BJ (cell line): ENCODE data around the gene ZSCAN4. TPM values are rescaled to one million over a fixed set of nuclear protein-coding genes. Genes with fewer than 3 reads are reported as not detected.

Source experiments
- CTCF ChIA-PET: fragments of 350-600 bp; formaldehyde crosslinking; extraction: SDS; loops from one replicate; lab custom pipeline; 2021; ENCODE audit warnings: antibody characterized with exemption, inconsistent platforms; lab: Yijun Ruan, JAX
- POLR2A ChIA-PET: fragments of 300-600 bp; sonication (Branson Sonifier 250); formaldehyde crosslinking; extraction: SDS; loops from one replicate; lab custom pipeline; 2021; ENCODE audit warnings: antibody characterized with exemption; lab: Charles Lee
- DNase-seq: peaks from one replicate; pipeline ENCODE4 v3.0.0-alpha.2; 2011; ENCODE audit warnings: low read depth
- H3K27me3 ChIP-seq: 2 replicates; pipeline ENCODE4 v1.6.0; 2011; ENCODE audit warnings: low read length; ENCODE audit not compliant: control insufficient read depth, insufficient read depth
- H3K36me3 ChIP-seq: 2 replicates; pipeline ENCODE4 v1.5.1; 2011; ENCODE audit warnings: low read length; ENCODE audit not compliant: control insufficient read depth, insufficient read depth
- H3K4me3 ChIP-seq: 2 replicates; pipeline ENCODE4 v1.5.1; 2011; ENCODE audit warnings: low read depth, mild to moderate bottlenecking, control low read depth, low read length
- polyA plus RNA-seq: library from polyadenylated mRNA; depleted of rRNA; stranded (reverse); fragments of >200 nt; gene quantifications from 2 replicates; pipeline ENCODE4 v1.2.3, GENCODE V29; 2011
- TF ChIP-seq, protein P1 (sequence below): IDR thresholded peaks from 2 replicates; pipeline ENCODE4 v1.5.1; 2011; ENCODE audit warnings: low read depth, mild to moderate bottlenecking, control low read depth, inconsistent platforms, low read length, moderate library complexity; ENCODE audit not compliant: insufficient read depth

Gene ZSCAN4
- polyA plus RNA-seq, 1 experiment = not detected

DNA sequence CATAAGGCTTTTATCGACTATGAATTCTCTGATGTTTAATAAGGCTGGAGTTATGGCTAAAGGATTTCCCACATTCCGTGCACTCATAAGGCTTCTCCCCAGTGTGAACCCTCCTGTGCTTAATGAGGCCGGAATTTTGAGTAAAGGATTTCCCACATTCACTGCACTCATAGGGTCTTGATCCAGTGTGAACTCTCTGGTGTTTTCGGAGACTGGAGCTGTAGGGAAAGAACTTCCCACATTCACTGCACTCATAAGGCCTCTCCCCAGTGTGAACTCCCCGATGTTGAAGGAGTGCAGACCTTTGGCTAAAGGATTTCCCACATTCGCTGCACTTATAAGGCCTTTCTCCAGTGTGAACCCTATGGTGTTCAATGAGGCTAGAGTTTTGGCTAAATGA, 32.9 kb downstream of the ZSCAN4 start:
- no peaks in the 10 kb centered on the region for H3K27me3 ChIP-seq
- ChIA-PET CTCF (no interaction called here), POLR2A (no interaction called here)
- TF ChIP-seq, protein P1, sequence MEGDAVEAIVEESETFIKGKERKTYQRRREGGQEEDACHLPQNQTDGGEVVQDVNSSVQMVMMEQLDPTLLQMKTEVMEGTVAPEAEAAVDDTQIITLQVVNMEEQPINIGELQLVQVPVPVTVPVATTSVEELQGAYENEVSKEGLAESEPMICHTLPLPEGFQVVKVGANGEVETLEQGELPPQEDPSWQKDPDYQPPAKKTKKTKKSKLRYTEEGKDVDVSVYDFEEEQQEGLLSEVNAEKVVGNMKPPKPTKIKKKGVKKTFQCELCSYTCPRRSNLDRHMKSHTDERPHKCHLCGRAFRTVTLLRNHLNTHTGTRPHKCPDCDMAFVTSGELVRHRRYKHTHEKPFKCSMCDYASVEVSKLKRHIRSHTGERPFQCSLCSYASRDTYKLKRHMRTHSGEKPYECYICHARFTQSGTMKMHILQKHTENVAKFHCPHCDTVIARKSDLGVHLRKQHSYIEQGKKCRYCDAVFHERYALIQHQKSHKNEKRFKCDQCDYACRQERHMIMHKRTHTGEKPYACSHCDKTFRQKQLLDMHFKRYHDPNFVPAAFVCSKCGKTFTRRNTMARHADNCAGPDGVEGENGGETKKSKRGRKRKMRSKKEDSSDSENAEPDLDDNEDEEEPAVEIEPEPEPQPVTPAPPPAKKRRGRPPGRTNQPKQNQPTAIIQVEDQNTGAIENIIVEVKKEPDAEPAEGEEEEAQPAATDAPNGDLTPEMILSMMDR = no peak
- H3K4me3 ChIP-seq = no peak overlapping the region
- DNase-seq = no peak
- peaks cover 7% of the 10 kb centered on the region for H3K36me3 ChIP-seq

GRCh38 chr19:57706346-57706745, 37.6 kb downstream of the ZSCAN4 start:
- POLR2A ChIA-PET = no interaction called here
- no peak for DNase-seq
- Histone ChIP-seq H3K27me3 (no peaks in the 10 kb centered on the region), H3K4me3 (no peak overlapping the region), H3K36me3 (peaks cover 5% of the 10 kb centered on the region; the same call in 1 of the 2 replicates)
- TF ChIP-seq, protein P1 = no peak
- CTCF ChIA-PET = no interaction called here

GRCh38 chr19:57708641-57709361, 40.1 kb downstream of the ZSCAN4 start, which contains the start of gene ZNF154:
Gene ZNF154, minus strand, starts transcription at chr19:57709204. Its CDS starts 233 bp downstream, at chr19:57708971.
- no peak for DNase-seq
- Histone ChIP-seq H3K4me3 (peak within 1 kb of the TSS; percentile 73), H3K36me3 (peaks cover 1% of the 10 kb centered on the region; the same call in 1 of the 2 replicates), H3K27me3 (no peaks in the 10 kb centered on the region)
- CTCF ChIA-PET = no interaction called here
- POLR2A ChIA-PET = interaction anchor here (1.0 kb wide), 1 partner anchor 18 kb away, joined by 3 read pairs; no protein-coding TSS in a partner anchor
- TF ChIP-seq, protein P1 = no peak

DNA sequence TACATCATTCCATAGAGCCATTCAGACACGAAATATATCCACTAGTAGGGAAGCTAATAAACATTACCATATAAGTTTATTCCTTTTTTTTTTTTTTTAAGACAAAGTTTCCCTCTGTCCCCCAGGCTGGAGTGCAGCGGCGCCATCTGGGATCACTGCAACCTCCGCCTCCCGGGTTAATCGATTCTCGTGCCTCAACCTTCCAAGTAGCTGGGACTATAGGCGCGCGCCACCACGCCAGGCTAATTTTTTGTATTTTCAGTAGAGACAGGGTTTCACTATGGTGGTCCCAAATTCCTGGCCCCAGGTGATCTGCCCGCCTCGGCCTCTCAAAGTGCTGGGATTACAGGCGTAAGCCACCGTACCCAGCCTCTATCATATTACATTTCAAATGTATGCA, 40.9 kb downstream of the ZSCAN4 start:
- no peak for DNase-seq
- Histone ChIP-seq H3K36me3 (peaks cover 1% of the 10 kb centered on the region; the same call in 1 of the 2 replicates), H3K27me3 (no peaks in the 10 kb centered on the region), H3K4me3 (no peak overlapping the region)
- TF ChIP-seq, protein P1 = no peak
- POLR2A ChIA-PET = interaction anchor here (1.0 kb wide), 1 partner anchor 17 kb away, joined by 3 read pairs; no protein-coding TSS in a partner anchor
- CTCF ChIA-PET = no interaction called here

- Histone ChIP-seq H3K36me3 (no peaks in the 10 kb centered on the region), H3K4me3 (no peak overlapping the region), H3K27me3 (no peaks in the 10 kb centered on the region)
- TF ChIP-seq, protein P1 = no peak
- CTCF ChIA-PET = no interaction called here
- POLR2A ChIA-PET = no interaction called here
- DNase-seq = no peak
These were observed 43.5 kb downstream of the ZSCAN4 start for GRCh38 chr19:57712222-57712621.
